ENCODE measurements around the gene MYT1.

MYT1 gene

DNA sequence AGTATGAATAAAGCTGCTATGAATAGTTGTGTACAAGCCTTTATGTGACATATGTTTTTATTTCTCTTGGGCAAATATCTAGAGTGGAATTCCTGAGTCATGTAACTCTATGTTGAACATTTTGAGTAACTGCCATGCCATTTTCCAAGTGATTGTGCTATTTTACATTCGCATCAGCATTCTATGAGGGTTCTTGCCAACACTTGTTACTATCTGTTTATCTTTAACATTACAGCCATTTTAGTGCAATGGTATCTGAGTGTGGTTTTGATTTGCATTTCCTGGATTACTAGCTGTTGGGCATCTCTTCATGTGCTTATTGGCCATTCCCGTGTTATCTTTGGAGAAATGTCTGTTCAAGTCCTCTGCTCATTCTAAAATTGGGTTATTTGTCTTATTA lies 19.1 kb downstream of the MYT1 start:
- no peak overlapping the region for H3K4me3 ChIP-seq (ENCODE audit: low read depth, low read length, poor library complexity, severe bottlenecking)
- no peaks in the 10 kb centered on the region; the same call in 1 of the 2 replicates for H3K27me3 ChIP-seq (ENCODE audit: insufficient read depth, low read length)
- H3K9me2 ChIP-seq (ENCODE audit: low read depth, low read length) = no peaks in the 10 kb centered on the region
- no peaks in the 10 kb centered on the region for H3K4me1 ChIP-seq (ENCODE audit: insufficient read depth, low read length, severe bottlenecking)
- no peaks in the 10 kb centered on the region for H3K79me2 ChIP-seq (ENCODE audit: insufficient read depth, low read length)
- no peak overlapping the region for H2AFZ ChIP-seq (ENCODE audit: low read length)
- no peaks in the 10 kb centered on the region for H3K9me3 ChIP-seq (ENCODE audit: low read length)
- H3K4me2 ChIP-seq (ENCODE audit: low read length) = no peak overlapping the region
- no peaks in the 10 kb centered on the region for H4K20me1 ChIP-seq (ENCODE audit: insufficient read depth, low read length)
- H3K27ac ChIP-seq (ENCODE audit: low read depth, low read length, poor library complexity, severe bottlenecking) = no peak overlapping the region
- H3K36me3 ChIP-seq (ENCODE audit: insufficient read depth, low read length) = no peaks in the 10 kb centered on the region
- H3K9ac ChIP-seq (ENCODE audit: low read length) = no peak overlapping the region
- no peak for TF ChIP-seq EZH2 (IDR thresholded peaks at IDR 0.05; ENCODE audit: borderline replicate concordance, low read length)
- TF ChIP-seq, protein P1, sequence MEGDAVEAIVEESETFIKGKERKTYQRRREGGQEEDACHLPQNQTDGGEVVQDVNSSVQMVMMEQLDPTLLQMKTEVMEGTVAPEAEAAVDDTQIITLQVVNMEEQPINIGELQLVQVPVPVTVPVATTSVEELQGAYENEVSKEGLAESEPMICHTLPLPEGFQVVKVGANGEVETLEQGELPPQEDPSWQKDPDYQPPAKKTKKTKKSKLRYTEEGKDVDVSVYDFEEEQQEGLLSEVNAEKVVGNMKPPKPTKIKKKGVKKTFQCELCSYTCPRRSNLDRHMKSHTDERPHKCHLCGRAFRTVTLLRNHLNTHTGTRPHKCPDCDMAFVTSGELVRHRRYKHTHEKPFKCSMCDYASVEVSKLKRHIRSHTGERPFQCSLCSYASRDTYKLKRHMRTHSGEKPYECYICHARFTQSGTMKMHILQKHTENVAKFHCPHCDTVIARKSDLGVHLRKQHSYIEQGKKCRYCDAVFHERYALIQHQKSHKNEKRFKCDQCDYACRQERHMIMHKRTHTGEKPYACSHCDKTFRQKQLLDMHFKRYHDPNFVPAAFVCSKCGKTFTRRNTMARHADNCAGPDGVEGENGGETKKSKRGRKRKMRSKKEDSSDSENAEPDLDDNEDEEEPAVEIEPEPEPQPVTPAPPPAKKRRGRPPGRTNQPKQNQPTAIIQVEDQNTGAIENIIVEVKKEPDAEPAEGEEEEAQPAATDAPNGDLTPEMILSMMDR (IDR thresholded peaks at IDR 0.05; ENCODE audit: low read length) = no peak
- H3F3A ChIP-seq (ENCODE audit: insufficient read depth, low read length) = no peaks in the 10 kb centered on the region

DNA sequence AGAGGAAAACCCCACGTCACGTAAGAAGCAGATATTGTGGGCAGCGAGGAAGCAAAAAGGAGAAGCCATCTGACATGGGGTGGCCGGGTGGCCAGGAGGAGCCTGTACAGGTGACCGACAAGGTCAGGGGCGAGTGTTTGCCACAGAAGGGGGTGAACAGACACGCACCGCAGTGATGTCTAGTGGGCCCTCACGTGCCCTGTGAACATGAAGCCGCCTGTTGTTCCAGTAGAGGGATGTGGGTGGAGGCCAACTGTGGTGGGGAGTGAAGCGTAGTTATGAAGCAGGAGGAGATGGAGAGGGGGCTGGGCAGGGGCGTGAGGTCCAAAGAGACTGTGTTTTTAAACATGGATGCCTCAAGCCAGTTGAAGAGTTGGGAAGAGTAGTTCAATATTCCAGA lies 20.5 kb downstream of the MYT1 start:
- Histone ChIP-seq H3F3A (ENCODE audit: insufficient read depth, low read length) (no peaks in the 10 kb centered on the region), H3K4me3 (ENCODE audit: low read depth, low read length, poor library complexity, severe bottlenecking) (no peak overlapping the region), H3K4me1 (ENCODE audit: insufficient read depth, low read length, severe bottlenecking) (no peaks in the 10 kb centered on the region), H3K27ac (ENCODE audit: low read depth, low read length, poor library complexity, severe bottlenecking) (no peak overlapping the region), H4K20me1 (ENCODE audit: insufficient read depth, low read length) (no peaks in the 10 kb centered on the region), H3K79me2 (ENCODE audit: insufficient read depth, low read length) (no peaks in the 10 kb centered on the region), H2AFZ (ENCODE audit: low read length) (no peak overlapping the region), H3K9me3 (ENCODE audit: low read length) (no peaks in the 10 kb centered on the region), H3K36me3 (ENCODE audit: insufficient read depth, low read length) (no peaks in the 10 kb centered on the region), H3K9me2 (ENCODE audit: low read depth, low read length) (no peaks in the 10 kb centered on the region), H3K9ac (ENCODE audit: low read length) (no peak overlapping the region), H3K27me3 (ENCODE audit: insufficient read depth, low read length) (no peaks in the 10 kb centered on the region; the same call in 1 of the 2 replicates), H3K4me2 (ENCODE audit: low read length) (no peak overlapping the region)
- no peak for TF ChIP-seq EZH2 (IDR thresholded peaks at IDR 0.05; ENCODE audit: borderline replicate concordance, low read length)
- TF ChIP-seq, protein P1 (IDR thresholded peaks at IDR 0.05; ENCODE audit: low read length) = no peak

DNA sequence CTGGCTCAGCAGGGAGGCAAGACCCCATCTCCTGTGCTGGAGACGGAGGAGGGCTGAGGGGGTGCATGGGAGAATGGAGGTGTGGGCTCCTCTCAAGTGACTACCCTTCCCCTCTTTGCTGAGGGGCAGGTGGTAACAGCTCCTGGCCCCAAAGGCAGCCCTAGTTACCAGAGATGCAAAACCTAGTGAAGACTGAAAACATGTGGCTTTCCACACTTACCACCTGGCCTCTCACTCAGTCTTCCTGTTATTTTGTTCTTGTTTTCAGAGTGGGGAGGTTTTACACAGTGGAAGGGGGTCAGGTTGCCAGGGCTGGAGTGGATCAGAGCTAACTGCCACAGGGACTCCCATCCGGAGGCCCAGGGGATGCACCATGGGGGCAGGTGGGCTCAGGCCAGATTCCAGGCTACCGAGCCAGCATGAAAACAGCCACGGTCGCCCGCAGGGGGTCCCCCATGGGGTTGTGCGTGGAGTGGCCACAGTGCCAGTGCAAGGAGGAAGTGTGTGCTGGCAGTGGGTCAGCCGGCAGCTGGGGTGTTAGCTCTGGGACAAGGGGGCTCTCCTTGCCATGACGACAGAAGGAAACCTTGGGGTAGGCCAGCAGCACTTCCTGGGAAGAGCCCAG lies 21.1 kb downstream of the MYT1 start:
- Histone ChIP-seq H3K9me2 (ENCODE audit: low read depth, low read length) (no peaks in the 10 kb centered on the region), H4K20me1 (ENCODE audit: insufficient read depth, low read length) (no peaks in the 10 kb centered on the region), H3K4me1 (ENCODE audit: insufficient read depth, low read length, severe bottlenecking) (no peaks in the 10 kb centered on the region), H3K79me2 (ENCODE audit: insufficient read depth, low read length) (no peaks in the 10 kb centered on the region), H3K4me2 (ENCODE audit: low read length) (no peak overlapping the region), H3K9ac (ENCODE audit: low read length) (no peak overlapping the region), H3K4me3 (ENCODE audit: low read depth, low read length, poor library complexity, severe bottlenecking) (no peak overlapping the region), H3K9me3 (ENCODE audit: low read length) (no peaks in the 10 kb centered on the region), H2AFZ (ENCODE audit: low read length) (no peak overlapping the region), H3K27me3 (ENCODE audit: insufficient read depth, low read length) (no peaks in the 10 kb centered on the region; the same call in 1 of the 2 replicates), H3F3A (ENCODE audit: insufficient read depth, low read length) (no peaks in the 10 kb centered on the region), H3K27ac (ENCODE audit: low read depth, low read length, poor library complexity, severe bottlenecking) (no peak overlapping the region), H3K36me3 (ENCODE audit: insufficient read depth, low read length) (no peaks in the 10 kb centered on the region)
- TF ChIP-seq, protein P1 (IDR thresholded peaks at IDR 0.05; ENCODE audit: low read length) = no peak
- no peak for TF ChIP-seq EZH2 (IDR thresholded peaks at IDR 0.05; ENCODE audit: borderline replicate concordance, low read length)

Data from OCI-LY1 (cell line).